ENCODE data around the gene RIMOC1.

GRCh38 chr5:41878173-41878572 lies 26.0 kb upstream of the RIMOC1 start:
- TF ChIP-seq GATA2 (IDR thresholded peaks at IDR 0.05; ENCODE audit: low read depth, low read length) (no peak), GATA3 (IDR thresholded peaks at IDR 0.05; ENCODE audit: low read depth, low read length) (no peak)

All from SH-SY5Y (cell line).